ENCODE results near the gene KCNN1.

DNA sequence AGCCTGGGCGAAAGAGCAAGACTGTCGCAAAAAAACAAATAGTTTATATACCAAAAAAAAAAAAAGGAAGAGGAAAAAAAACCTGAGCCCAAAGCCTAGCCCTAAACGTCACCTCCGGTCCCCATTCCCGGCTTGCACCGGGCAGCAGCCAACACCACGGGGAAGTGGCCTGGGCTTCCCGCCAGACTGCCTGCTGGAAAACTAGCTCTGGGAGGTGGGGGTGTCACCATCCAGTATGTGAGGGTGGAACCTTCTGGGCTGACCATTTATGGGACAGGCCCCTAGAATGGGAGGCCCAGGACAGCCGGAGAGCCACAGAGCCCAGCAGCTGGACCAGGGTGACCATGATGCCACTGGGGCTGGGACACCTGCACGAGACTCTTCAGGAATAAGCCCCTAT, 82.5 kb downstream of the KCNN1 start:
- TF ChIP-seq CTCF (IDR thresholded peaks at IDR 0.05) (no peak), POLR2A (IDR thresholded peaks at IDR 0.05) (no peak)

Data from lower leg skin (tissue), 3 donors.